ENCODE data around the gene OR5AR1. TPM values are rescaled to one million over a fixed set of nuclear protein-coding genes. Genes with fewer than 3 reads are reported as not detected.

OR5AR1 gene
- not detected in 2 replicates for total RNA-seq

DNA sequence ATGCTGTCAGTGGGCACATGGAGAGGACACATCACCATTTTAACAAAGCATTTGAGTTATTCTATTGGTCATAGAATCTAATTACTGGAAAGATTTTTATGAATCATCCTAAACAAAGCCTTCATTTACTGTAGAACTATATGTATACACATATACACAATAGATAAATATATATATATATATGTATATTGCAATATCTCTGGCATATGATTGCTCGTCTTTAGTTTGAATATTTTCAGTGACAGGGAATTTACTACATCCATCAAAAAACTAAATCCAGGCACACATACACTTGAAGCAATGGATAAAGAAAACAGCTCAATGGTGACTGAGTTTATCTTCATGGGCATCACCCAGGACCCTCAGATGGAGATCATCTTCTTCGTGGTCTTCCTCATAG lies at the start of gene OR5AR1:
Gene OR5AR1 (plus strand): TSS at position 301 of the 400 bp plus-strand sequence. CDS start 0 bp downstream, at position 301.

DNA sequence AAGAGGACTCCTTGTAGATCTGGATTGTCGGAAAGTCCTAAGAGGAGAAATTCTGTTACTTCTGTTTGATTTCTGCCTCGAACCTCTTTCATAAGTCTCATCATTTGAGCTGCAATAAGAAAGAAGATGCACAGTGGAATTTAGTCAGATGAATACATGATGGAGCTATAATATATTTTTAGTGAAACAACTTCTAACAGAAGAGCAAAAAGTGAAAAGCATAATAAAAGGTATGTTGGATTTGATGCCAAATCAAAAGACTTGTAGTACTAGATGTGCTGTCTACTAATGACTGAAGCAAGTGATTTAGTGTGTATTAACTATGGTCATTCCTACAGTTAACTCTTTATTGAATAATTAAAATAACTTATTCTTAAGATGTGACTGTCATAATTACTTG lies 21.1 kb upstream of the OR5AR1 start, which contains the start of gene OR5AP2:
Gene OR5AP2 (minus strand): TSS at position 101 of the 400 bp plus-strand sequence. CDS start 0 bp downstream, at position 101.

DNA sequence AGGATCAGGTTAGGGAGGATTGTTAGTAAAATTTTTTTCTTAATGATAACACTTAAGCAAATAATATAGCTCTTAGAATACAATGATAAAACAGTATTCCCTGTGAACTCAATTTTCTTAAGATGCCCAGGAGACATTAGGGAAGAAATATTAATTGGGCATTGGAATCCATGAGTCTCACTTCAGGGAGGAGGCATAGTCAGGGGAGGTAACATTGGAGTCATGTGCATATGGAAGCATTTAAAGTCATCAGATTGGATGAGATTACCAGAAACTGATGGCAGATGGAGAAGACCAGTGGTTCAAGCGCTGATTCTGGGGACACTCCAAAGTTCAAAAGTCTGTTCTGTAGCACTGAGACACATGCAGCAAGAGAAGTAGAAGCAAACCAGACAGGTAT lies 35.3 kb downstream of the OR5AR1 start, which contains the start of gene OR9G1:
Gene OR9G1 (plus strand): TSS at position 301 of the 400 bp plus-strand sequence. CDS start 1,293 bp downstream, outside the sequence.

Other genes starting within 250 kb of the OR5AR1 start
- not detected in 2 replicates for gene OR5M3, start 190.3 kb upstream of the OR5AR1 start, total RNA-seq
- not detected in 2 replicates for gene OR5M8, start 172.3 kb upstream of the OR5AR1 start, total RNA-seq
- gene OR5M11, start 120.4 kb upstream of the OR5AR1 start, total RNA-seq, result not detected in 2 replicates
- not detected in 2 replicates for gene OR5M10, start 86.0 kb upstream of the OR5AR1 start, total RNA-seq
- gene OR5M1, start 48.8 kb upstream of the OR5AR1 start, total RNA-seq, result not detected in 2 replicates
- not detected in 2 replicates for gene OR5AP2, start 21.2 kb upstream of the OR5AR1 start, total RNA-seq
- not detected in 2 replicates for gene OR9G1, start 35.4 kb downstream of the OR5AR1 start, total RNA-seq
- gene OR9G4, start 85.0 kb downstream of the OR5AR1 start, total RNA-seq, result not detected in 2 replicates

Data from epithelial cell of umbilical artery (primary cell).